PC-3 (cell line): ENCODE measurements around the gene DMKN.

Experiments used
- CTCF ChIP-seq: fragments of 300-600 bp; sonication (generic); conservative IDR thresholded peaks from 2 replicates; pipeline ENCODE4 v1.5.1; 2017; ENCODE audit warnings: antibody characterized with exemption, low read depth, mild to moderate bottlenecking, low read length
- EZH2 ChIP-seq: fragments of 300-600 bp; sonication (generic); IDR thresholded peaks from one replicate; pipeline ENCODE4 v1.6.1; 2017; ENCODE audit warnings: antibody characterized with exemption, mild to moderate bottlenecking, low read length; ENCODE audit not compliant: unreplicated experiment

GRCh38 chr19:35507561-35507960 lies 5.9 kb downstream of the DMKN start:
- no peak for TF ChIP-seq CTCF
- no peak for TF ChIP-seq EZH2
